ENCODE measurements around the gene PSMG3. TPM values are rescaled to one million over a fixed set of nuclear protein-coding genes. Genes with fewer than 3 reads are reported as not detected.
A peak's percentile ranks its signal among the peaks of the same experiment; 100 is the strongest.

The PSMG3 gene
- total and polyA plus RNA-seq, 2 experiments from 2014 or later: 28.3 to 84.8 TPM

GRCh38 chr7:1550846-1551155 is 19.0 kb downstream of the PSMG3 start:
- Histone ChIP-seq H3K36me3 (ENCODE audit: insufficient read depth) (no peaks in the 10 kb centered on the region), H3K27ac (ENCODE audit: low read depth) (no peak overlapping the region), H3K79me2 (replicated peaks; ENCODE audit: insufficient read depth) (no peaks in the 10 kb centered on the region), H3F3A (replicated peaks; ENCODE audit: low read depth) (no peaks in the 10 kb centered on the region), H3K9me2 (ENCODE audit: insufficient read depth) (no peaks in the 10 kb centered on the region), H3K4me2 (no peak overlapping the region), H3K27me3 (ENCODE audit: insufficient read depth) (no peaks in the 10 kb centered on the region), H3K4me3 (no peak overlapping the region), H3K4me1 (ENCODE audit: insufficient read depth) (peaks cover 6% of the 10 kb centered on the region; the same call in 1 of the 2 replicates), H2AFZ (0 out of 2 replicates have a peak overlapping the region, but pooled peaks have one; percentile 18), H4K20me1 (replicated peaks; ENCODE audit: insufficient read depth) (no peaks in the 10 kb centered on the region)
- Mint-ChIP-seq H3K9me3 (no peaks in the 10 kb centered on the region), H3K27me3 (ENCODE audit: insufficient read depth, low read depth, poor library complexity) (peaks cover 4% of the 10 kb centered on the region), H3K4me3 (no peak overlapping the region), H3K4me1 (peaks cover 6% of the 10 kb centered on the region), H3K27ac (peak overlapping the region; percentile 65; the same call in 1 of the 2 replicates), H3K36me3 (ENCODE audit: low read depth) (no peaks in the 10 kb centered on the region)
- TF ChIP-seq JUNB (IDR thresholded peaks at IDR 0.05; ENCODE audit: unreplicated experiment) (no peak), POLR2AphosphoS5 (IDR thresholded peaks at IDR 0.05; ENCODE audit: low read depth) (no peak), EZH2phosphoT487 (IDR thresholded peaks at IDR 0.05; ENCODE audit: unreplicated experiment) (no peak), REST (IDR thresholded peaks at IDR 0.05; ENCODE audit: unreplicated experiment) (no peak), ZNF114 (CRISPR knock-in tag; IDR thresholded peaks at IDR 0.05) (no peak), NANOG (IDR thresholded peaks at IDR 0.05; ENCODE audit: borderline replicate concordance) (no peak)
- no peak for DNase-seq (ENCODE audit: low spot score)
- ATAC-seq: peak; percentile 4; the same call in 1 of the 3 replicates

- DNase-seq (ENCODE audit: low spot score) (no peak), ATAC-seq (peak; percentile 10)
- no peak overlapping the region for H3K4me2 ChIP-seq
- Mint-ChIP-seq H3K4me3 (no peak overlapping the region), H3K36me3 (ENCODE audit: low read depth) (no peaks in the 10 kb centered on the region), H3K9me3 (no peaks in the 10 kb centered on the region), H3K4me1 (peaks cover 3% of the 10 kb centered on the region; the same call in 2 of the 3 replicates), H3K27ac (peak overlapping the region; percentile 65; the same call in 1 of the 2 replicates), H3K27me3 (ENCODE audit: insufficient read depth, low read depth, poor library complexity) (peaks cover 4% of the 10 kb centered on the region)
- no peaks in the 10 kb centered on the region for H3K79me2 ChIP-seq (replicated peaks; ENCODE audit: insufficient read depth)
- no peaks in the 10 kb centered on the region for H3K36me3 ChIP-seq (ENCODE audit: insufficient read depth)
- H3K4me1 ChIP-seq (ENCODE audit: insufficient read depth): peaks cover under 1% of the 10 kb centered on the region; the same call in 1 of the 2 replicates
- H3K9me2 ChIP-seq (ENCODE audit: insufficient read depth): no peaks in the 10 kb centered on the region
- no peak overlapping the region for H3K27ac ChIP-seq (ENCODE audit: low read depth)
- no peaks in the 10 kb centered on the region for H3K27me3 ChIP-seq (ENCODE audit: insufficient read depth)
- TF ChIP-seq ETS1 (IDR thresholded peaks at IDR 0.05): no peak
- no peak for TF ChIP-seq POLR2AphosphoS5 (IDR thresholded peaks at IDR 0.05; ENCODE audit: low read depth)
- TF ChIP-seq CREB1 (CRISPR knock-in tag; IDR thresholded peaks at IDR 0.05; ENCODE audit: low read depth): no peak
- TF ChIP-seq JUNB (IDR thresholded peaks at IDR 0.05; ENCODE audit: unreplicated experiment): no peak
- no peak for TF ChIP-seq CTCF (conservative IDR thresholded peaks at IDR 0.05; ENCODE audit: low read depth in 2 of 2)
- no peak for TF ChIP-seq STAT1 (IDR thresholded peaks at IDR 0.05; ENCODE audit: unreplicated experiment)
- no peak for TF ChIP-seq ZNF114 (CRISPR knock-in tag; IDR thresholded peaks at IDR 0.05)
- 0 out of 2 replicates have a peak overlapping the region, but pooled peaks have one; percentile 18 for H2AFZ ChIP-seq
- H3K4me3 ChIP-seq: no peak overlapping the region
- no peaks in the 10 kb centered on the region for H4K20me1 ChIP-seq (replicated peaks; ENCODE audit: insufficient read depth)
- H3F3A ChIP-seq (replicated peaks; ENCODE audit: low read depth): no peaks in the 10 kb centered on the region
These were observed 19.6 kb downstream of the PSMG3 start for GRCh38 chr7:1550005-1550845.
